ENCODE data around the gene NDUFAF8.

DNA sequence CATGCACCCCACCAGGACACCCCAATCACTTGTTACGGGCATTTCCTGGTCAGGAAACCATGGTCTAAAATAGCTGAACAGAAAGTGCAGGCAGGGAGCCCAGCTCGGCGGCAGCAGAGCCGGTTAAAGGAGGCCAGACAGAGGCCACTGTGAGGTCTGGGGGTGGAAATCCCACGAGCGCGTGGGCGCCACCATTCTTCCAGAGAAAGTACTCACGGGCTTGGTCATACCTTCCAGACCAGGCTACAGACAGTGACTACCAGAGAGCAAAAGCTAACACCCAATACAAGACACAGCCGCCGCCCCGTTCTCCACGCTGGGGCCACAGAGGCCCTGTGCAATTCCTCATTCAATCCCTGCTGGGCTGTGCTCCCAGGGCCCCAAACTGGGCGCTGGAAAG, 28.2 kb upstream of the NDUFAF8 start:
- no peak for TF ChIP-seq POLR2A (IDR thresholded peaks at IDR 0.05)
- no peak for TF ChIP-seq EP300 (IDR thresholded peaks at IDR 0.05; ENCODE audit: low read depth)

Data from transverse colon (tissue), 1 donor.